ENCODE measurements around the gene TJP1.

Gene TJP1

GRCh38 chr15:29651476-29652233, 170.6 kb downstream of the TJP1 start:
- no peak for DNase-seq
